CD4-positive, alpha-beta T cell treated with Interleukin-12 subunit alpha and Interleukin-12 subunit beta, for 1 hour (primary cell): ENCODE data around the gene SPINT2.

Experiments
- DNase-seq: peaks from one replicate; pipeline ENCODE4 v3.0.0-alpha.2; 2020

The SPINT2 gene

DNA sequence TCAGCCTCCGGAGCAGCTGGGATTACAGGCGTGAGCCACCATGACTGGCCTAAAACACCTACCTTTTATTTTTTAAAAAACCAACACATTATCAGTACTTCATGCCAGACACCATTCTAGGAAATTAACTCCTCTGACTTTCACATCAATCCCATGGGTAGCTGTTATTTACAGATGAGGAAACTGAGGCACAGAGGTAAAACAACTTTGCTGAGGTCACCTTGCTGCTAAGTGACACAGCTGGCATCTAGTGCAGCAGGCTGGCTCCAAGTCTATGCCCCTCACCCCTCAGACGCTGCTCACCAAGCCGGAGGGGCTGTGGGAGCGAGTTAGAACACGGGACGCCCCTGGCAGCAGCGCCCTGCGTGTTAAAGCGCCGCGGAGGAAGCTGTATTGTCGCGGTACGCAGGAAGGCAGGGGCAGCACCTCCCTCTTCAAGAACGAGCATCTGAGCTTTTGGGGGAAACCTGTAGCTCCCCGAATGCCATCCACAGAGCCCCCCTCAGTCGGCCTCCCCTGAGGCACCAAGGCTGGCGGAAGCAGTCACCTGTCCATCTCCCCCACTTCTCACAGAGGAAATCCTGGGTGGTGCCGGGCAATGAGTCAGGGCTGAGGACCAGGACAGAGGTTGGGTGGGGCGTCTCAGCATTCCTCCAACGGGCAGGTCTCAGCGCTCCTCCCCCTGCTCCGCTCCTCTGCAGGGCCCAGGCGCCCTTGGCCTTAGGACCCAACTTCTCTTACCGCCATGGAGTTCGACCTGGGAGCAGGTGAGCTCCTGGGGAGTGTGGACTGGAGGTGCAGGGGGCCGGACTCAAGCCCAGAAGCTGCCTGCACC, 39.4 kb downstream of the SPINT2 start, which contains the start of gene C19orf33:
C19orf33 (plus strand) TSS at position 735 of the 835 bp plus-strand sequence; CDS start at position 746, 11 bp downstream.
- no peak for DNase-seq

- DNase-seq = no peak
Measured at GRCh38 chr19:38304352-38304865, 40.0 kb downstream of the SPINT2 start.

DNA sequence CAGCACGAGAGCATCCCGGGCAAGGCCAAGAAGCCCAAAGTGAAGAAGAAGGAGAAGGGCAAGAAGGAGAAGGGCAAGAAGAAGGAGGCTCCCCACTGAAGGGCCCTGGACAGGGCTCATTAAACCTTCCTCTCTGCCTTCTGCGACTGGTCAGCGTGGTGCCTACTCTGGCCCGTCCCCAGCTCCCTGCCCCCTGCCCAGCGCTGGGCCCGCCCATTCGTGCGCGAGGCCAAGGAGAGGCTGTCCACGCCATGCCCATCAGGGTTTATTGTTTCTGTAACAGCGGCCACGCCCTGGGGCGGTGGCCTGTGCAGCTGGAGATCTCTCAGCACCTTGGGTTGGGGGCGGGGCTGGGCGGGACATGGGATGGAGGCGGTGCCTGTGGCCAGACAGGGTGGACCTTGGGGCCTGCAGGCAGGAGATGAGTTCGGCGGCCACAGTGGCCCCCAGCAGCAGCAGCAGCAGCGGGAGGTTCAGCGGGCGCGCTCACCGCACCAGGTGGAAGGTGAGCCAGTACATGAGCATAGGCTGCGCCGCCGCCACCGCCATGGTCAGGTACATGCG, 40.6 kb downstream of the SPINT2 start:
- no peak for DNase-seq

DNA sequence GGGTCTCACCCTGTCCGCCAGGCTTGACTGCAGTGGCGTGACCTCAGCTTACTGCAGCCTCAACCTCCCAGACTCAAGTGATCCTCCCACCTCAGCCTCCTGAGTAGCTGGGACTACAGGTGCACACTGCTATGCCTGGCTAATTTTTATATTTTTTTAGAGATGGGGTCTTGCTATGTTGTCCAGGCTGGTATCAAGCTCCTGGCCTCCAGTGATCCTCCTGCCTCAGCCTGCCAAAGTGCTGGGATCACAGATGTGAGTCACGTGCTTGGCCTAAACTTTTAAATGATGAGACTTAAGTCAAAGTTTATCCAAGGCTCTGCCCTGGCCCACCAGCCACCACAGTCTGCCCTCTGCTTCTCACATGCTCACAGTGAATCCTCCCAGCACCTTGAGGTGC, 41.9 kb downstream of the SPINT2 start:
- DNase-seq = no peak

DNA sequence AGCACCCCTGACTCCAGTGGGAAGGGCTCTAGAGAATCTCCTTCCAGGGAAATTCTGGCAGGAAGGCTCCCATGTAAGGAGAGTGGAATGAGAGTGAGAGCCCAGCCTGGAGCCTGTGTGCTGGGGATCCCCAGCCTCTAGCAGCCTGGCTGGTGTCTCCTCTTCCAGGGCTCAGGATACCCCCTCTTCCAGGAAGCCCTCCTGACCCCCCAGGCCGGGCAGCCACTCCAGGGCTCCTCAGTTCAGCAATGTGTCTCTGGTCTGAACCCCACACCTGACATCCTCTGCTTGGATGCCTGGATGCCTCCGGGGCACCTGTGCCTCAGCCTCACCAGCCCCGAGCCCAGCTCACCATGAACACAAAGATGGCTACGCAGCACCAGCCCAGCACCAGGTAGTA, 42.7 kb downstream of the SPINT2 start:
- DNase-seq = no peak

DNA sequence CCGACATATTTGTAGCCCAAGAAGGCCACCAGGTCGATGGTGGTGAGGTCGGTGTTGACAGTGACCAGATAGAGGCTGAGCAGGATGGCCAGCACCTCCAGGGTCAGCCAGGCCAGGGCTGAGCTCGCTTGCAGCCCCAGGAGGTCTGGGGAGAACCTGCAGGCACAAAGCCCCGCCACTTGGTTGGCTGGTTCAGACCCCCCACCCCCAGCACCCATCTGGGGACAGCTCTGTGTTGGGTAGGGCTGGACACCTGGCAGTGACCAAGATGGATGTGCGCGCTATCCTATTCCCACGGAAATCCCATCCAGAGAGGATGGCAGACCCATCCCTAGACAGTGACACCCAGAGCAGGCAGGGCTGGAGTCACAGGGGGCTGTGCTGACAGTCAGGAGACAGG, 43.2 kb downstream of the SPINT2 start:
- DNase-seq = no peak

DNA sequence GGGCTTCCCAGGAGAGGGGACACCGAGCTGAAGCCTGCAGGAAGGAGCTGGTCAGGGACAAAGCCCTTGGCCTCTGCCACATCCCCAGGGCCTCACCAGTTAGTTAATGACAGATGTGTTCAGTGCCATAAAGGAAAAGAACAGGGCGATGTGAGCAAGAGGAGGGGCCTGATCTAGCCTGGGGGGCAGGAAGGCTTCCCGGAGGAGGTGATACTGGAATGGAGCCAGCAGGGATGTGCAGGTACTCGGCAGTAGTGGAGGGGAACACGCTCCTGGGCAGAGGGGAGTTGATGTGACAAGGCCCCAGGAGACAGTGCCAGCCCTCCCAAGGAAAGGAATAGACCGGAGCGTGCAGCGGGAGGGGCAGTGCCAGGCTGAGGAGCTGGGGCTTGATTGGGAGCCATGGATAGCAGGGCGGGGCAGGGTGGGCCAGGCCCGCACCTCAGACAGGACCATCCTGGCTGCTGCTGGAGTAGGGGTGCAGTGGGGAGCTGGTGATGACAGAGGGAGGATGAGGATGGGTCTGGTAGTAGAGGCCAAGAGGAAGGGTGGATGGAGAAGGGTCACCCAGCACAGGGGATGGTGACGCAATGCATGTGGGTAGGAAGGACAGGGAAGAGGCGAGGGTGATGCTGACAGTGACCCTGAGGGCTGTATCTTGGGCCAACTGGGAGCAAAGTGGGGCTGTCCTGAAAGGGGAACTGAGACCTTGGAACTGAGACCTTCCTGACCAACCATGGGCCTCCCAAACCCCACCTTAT, 43.8 kb downstream of the SPINT2 start:
- no peak for DNase-seq

- DNase-seq = no peak
Measured at GRCh38 chr19:38308926-38309614, 44.7 kb downstream of the SPINT2 start.

DNA sequence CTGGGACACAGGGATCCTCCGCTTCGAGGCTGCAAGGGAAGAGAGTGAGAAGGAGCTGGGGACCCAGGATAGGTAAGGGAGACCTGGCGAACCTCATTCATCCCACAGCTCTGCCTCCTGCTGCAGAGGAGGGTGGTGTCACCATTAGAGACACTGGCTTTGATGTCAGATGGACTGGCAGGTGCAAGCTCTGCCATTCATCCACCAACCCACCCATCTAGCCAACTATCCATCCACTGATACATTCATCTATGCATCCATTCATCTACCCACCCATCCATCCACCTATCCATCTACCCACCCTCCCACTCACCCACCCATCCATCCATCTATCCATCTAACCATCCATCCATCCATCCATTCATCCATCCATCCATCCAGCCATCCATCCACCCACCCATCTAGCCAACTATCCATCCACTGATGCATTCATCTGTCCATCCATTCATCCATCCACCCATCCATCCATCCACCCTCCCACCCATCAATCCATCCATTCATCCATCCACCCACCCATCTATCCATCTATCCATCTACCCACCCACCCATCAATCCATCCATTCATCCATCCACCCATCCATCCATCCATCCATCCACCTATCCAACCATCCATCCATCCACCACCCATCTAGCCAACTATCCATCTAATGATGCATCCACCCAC, 45.4 kb downstream of the SPINT2 start:
- DNase-seq = no peak

DNA sequence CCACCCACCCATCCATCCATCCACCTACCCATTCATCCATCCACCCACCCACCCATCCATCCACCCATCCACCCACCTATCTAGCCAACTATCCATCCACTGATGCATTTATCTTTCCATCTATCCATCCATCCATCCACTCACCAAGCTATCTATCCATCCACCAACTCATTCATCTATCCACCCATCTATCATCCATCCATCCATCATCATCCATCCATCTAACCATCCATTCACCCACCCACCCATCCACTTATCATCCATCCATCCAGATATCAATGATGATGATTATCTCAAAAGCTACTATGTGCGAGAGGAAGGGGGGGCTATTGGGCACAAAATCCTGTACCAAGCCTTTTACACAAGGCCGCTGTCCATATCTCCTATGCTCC, 45.9 kb downstream of the SPINT2 start:
- no peak for DNase-seq

- no peak for DNase-seq
Measured at GRCh38 chr19:38310986-38311385, 46.6 kb downstream of the SPINT2 start.

DNA sequence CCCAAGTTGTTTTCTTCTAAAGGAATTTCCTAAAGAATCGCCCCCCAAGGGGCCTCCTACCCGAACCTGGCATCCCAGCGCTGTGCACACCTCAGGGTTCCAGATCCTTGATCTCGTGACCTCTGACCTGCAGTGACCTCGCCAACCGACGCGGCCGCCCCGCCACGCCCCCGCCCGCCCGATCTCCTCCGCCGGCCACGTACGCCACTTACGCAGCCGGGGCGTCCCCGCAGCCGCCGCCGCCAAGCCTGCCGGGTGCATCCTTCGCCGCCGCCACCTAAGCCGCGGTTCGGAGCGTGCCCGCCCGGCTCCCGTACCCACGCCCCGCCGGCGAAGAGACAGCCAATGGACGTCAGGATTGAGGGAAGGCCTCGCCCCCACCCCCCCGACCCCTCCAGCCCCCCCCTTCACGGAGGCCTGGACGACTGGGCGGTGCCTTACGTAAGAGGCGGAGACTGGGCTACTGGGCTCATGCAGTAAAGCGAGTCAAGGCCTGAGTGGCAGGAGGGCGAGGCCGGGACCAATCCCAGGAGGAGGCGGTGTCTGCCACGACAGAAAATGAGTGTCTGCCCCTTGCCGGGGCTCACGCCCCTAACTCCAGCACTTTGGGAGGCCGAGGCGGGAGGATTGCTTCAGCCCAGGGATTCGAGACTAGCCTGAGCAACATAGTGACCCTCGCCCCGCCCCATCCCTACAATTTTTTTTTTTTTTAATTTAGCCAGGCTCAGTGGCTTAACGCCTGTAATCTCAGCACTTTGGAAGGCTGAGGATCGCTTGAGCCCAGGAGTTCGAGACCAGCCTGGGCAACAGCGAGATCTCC, 51.5 kb downstream of the SPINT2 start, which contains the start of gene YIF1B:
YIF1B (minus strand) TSS at position 291 of the 820 bp plus-strand sequence; CDS start at position 261, 30 bp downstream.
- DNase-seq = peak; percentile 96

DNA sequence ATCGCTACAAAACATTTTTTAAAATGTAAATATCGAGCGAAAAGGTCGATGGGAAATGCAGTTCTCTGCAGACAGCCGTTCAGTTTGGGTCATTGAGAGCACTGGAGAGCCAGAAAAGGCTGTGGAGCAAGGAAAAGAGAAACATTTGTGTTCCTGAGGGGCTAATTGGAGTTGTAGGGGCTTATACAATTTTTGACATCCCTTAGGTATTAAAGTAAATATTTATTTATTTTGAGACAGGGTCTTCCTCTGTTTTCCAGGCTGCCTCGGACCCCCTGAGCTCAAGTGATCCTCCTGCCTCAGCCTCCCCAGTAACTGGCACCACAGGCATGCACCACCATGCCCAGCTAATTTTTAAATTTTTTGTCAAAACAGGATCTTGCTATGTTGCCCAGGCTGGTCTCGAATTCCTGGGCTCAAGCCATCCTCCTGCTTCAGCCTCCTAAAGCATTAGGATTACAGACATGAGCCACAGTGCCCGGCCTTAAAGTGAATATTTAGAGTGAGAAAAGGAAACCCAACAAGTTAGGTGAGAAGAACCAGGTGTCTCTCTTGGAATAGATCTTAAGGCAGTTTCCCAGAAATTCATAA, 52.2 kb downstream of the SPINT2 start:
- no peak for DNase-seq

DNA sequence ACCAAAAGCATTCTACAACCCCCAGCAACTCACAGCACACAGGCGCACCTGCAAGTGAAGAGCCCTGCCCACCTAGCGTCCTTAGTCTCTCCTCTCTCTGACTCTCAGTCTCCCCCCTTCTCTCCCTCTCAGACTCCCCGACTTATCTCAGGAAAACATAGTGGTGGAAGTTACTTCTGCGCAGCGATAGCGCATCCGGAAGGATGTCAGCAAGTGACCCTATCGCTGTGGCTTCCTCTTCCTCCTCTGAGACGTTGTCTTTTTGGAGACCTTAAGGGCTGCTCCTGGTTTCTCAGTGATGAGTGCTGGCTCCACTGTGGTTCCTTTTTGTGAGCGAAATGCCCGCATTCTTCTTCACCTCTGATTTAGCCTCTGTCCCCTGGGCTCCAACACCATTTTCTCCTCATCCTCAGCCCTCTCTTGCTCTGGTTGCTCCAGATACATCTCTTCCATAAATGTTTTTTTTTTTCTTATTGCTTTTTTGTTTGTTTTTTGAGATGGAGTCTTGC, 52.8 kb downstream of the SPINT2 start:
- DNase-seq = peak; percentile 54

GRCh38 chr19:38318660-38319059, 54.3 kb downstream of the SPINT2 start:
- no peak for DNase-seq

GRCh38 chr19:38319421-38320258, 55.3 kb downstream of the SPINT2 start, which contains the start of gene KCNK6:
Gene KCNK6, plus strand, starts transcription at chr19:38319845. Its CDS starts 106 bp downstream, at chr19:38319951.
- peak; percentile 51 for DNase-seq

- DNase-seq = no peak
Measured at GRCh38 chr19:38320969-38321339, 56.6 kb downstream of the SPINT2 start.

- no peak for DNase-seq
Measured at GRCh38 chr19:38321646-38322196, 57.3 kb downstream of the SPINT2 start.

DNA sequence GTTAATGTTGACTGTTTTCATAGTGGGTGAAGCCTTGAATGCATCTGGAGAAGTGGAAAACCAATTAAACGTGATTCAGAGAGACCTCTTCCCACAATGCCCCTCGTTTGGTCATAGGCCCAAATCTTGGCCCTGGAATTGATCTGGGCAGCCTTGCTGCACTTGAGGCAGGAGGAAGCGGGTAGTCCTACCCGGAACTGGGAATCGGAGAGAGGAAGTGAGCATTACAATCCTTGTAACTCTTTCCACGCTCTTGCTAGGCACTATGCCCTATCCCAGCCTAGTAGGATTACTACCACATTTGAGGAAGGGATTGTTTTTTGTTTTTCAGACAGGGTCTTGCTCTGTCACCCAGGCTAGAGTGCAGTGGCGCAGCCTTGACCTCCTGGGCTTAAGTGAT, 58.9 kb downstream of the SPINT2 start:
- DNase-seq = no peak
